GM21717 (cell line): ENCODE measurements around the gene YARS2.

Source experiments
- ATAC-seq: cut with Tn5 transposase; IDR thresholded peaks from one replicate; pipeline ENCODE4 v1.9.1; 2021; ENCODE audit warnings: mild to moderate bottlenecking, moderate library complexity; ENCODE audit not compliant: unreplicated experiment

The YARS2 gene

DNA sequence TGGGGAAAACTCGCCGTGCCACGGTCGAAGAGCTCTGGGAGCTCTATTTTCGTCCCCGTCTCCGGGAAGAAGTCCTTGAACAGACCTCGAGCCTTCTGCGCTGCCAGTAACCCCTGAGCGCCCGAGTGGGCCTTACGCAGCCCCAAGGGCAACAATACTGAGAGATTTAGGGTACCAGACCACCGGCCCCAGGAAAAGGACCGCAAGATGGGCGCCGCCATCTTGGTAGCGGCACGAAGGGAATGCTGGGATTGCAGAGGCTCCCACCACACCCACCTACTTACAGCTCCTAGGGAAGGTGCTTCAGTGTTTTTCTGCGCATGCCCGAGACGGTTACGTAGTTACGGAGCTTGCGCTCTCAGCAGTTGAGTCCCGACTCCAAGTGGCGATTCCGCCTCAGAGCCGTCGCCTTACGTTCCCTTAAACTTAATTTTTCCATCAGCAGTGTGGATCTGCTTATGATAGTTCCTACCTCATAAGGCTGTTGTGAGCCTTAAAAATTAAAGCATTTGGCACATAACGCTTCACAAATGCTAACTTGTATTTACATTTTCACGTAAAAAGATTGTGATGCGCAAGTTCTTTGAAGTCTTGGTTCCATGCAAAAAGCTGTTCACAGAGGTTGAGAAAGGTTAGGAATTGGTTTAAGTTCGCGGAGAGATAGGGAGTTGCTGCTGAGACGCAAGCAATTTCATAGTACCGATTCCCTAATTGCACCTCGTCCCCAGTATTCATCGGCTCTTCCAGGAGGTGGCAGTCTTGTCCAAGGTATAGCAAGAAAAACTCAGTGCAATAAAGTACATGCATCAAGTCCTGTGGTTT is at the start of gene YARS2:
Gene YARS2, minus strand, starts transcription at position 244 of the 822 bp plus-strand sequence. Its CDS starts 23 bp downstream, at position 221.
- ATAC-seq, result peak; percentile 90

DNA sequence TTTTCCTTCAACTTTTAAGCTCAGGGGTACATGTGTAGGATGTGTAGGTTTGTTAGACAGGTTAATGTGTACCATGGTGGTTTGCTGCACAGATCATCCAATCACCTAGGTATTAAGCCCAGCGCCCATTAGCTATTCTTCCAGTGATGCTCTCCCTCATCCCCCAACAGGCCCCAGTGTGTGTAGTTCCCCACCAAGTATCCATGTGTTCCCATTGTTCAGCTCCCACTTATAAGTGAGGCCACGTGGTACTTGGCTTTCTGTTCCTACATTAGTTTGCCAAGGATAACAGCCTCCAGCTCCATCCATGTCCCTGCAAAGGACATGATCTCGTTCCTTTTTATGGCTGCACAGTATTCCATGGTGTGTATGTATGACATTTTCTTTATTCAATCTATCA is 48.6 kb upstream of the YARS2 start:
- no peak for ATAC-seq

DNA sequence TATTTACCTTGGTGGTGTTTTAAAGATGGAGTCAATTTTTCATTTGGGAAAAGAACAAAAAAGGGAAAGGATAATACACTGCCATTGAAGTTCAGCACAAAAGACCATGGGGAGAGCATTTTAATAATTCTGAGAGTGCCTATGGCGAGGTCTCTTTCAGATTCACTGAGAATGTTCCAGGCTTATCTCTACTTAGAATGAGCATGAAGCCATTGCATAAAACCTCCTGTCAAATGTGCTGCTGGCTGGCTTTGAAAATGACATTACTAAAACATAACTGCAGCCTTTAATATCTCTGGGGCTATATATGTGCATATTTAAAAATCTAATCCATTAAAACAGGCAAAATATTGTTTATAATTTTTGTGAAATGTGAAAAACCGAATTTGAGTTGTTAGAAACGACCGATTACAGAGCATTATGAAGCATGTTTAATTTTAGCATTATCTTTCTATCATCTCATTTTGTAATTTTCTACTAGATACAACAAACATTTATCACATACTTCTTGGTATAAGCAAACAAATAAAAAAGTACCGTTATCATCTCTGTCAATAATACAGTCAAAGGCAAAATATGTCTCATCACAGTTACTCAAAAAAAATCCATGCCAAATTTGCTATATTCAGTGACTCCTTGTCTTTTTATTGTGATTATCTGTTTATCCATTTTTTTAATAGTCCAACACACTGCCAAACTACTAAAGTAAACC is 45.7 kb upstream of the YARS2 start:
- no peak for ATAC-seq

DNA sequence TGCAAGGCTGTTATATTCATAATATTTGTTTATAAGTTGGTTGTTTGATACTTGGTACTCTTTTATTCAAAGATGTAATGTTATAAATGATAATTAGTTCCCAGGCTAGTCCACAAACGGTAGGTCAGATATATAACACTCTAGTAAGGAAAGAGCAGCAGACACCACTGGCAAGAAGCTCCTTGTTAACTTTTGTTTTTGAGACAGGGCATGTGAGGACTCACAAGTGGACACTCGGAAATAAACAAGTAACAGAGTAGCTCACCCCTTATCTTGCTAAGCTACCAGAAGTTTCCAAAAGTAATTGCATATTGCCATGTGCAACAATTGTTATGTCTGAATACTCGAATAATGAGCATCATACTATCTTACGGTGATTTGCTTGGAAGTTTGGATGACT is 38.6 kb upstream of the YARS2 start:
- no peak for ATAC-seq

DNA sequence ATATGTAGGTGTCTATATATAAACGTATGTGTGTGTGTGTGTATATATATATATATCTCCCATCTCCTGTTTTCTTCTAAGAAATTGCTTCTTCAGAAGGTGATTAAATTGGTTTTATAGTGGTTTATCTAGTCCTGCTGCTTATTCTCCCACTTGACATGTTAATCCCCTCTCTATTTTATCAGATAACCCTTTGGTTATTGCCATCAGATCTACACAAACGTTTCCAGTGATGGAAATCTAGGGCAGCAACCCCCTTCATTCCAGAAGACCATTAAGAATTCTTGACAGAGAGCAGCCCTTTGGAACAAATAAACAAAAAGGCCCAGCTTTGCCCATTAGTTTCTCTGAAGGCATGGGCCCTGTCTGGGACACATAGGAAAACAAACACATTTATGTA is 34.2 kb upstream of the YARS2 start:
- no peak for ATAC-seq

DNA sequence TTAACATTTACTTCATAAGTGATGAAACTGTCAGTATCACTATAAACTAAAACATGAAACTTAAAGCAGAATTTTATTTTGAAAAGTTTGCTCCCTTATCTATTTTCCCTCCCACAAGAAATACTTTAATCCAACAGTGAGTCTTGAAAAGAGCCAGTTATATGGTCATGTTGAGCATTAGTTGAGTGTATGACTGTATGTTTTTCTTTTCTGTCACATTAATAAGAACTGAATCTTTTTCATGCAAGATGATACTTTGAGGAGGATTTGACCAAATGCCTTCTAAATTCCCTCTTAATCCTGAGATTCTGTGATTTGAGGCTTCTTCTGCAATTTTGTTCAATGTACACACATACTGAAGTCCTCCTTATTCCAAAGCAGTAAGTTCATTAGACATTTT is 33.7 kb upstream of the YARS2 start:
- ATAC-seq, result no peak

DNA sequence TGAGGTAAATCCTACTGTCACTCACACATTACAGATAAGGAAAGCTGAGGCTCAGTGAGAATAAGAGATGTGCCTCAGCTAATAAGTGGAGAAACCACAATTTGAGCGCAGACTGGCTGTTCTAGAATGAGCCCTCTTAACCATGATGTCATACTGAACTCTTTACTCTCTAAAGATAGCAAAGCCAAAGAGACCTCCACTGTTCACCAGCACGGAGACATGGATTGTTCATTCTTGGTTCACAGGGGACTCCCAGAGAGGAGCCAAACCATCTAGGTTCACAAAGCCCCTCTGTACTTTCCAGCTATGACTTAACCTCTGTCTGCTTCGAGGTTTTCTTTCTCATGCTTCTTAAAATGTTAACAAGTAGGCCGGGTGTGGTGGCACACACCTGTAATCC is 32.7 kb upstream of the YARS2 start:
- ATAC-seq, result no peak

DNA sequence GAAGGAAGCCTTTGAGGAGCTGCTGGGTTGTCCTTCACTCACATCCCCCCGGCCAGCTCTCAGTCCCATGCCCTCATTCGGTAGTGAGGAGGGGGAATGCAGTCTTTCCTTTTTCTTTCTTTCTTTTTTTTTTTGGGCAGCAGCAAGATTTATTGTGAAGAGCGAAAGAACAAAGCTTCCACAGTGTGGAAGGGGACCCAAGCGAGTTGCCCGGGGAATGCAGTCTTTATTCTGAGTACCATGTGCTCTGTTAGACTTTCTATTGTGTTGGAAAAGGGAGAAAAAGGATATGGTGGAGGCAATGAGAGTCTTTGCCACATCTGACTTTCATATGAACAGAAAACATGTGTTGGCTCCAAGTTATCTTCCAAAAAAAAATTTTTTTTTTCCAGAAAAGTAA is 29.9 kb upstream of the YARS2 start:
- ATAC-seq, result no peak

DNA sequence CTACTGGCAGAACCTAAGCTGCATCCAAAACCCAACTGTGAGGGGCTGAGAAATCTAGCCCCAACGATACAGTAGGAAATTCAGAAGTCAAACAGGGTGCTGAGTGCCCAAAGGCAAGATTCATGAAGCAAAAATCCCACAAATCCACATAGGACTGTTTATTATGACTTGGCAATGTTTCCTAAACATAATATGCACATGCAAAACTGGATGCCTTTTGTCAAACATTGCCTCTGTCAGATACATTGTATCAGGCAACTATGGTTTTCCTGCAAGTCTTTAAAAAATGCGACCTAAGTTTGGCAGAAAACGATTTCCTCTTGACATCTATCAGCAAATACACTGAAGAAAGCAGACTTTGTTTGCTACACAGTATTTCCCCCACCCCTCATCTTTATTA is 27.3 kb upstream of the YARS2 start:
- no peak for ATAC-seq

DNA sequence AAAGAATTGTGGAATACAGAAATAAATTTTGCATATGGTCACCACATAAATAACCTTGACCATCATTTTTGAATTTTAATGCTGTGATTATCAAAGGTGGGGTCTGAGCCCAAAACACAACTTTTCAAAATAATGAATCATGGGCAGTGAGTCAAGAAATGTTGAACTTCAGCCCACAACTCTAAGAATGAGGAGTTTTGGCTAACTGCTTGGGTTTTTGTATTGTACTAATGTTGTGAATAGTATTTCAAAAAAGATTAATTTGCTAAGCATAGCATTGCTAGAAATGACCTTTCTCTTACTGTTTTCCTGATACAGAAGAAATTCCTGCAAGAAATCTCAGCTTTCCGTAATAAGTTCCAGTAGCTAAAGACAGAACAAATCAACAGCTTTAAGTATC is 24.4 kb upstream of the YARS2 start:
- ATAC-seq, result no peak

DNA sequence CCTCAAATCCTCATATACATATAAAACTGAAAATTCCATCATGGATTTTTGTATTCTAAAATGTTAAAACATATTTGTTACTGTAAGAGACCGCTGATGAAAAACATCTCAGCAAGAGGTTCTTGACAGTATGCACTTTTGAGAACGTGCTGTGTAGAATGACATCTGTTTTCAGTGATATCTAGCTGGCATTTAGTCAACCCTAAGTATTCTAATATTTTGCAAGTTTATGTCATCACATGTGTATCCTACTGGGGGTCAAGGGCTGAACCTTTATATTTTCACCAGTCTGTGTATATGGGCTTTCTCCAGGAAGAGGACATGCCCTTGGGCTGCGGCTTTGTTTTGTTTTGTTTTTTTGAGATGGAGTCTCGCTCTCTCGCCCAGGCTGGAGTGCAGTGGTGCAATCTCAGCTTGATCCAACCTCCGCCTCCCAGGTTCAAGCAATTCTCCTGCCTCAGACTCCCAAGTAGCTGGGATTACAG is 22.0 kb upstream of the YARS2 start:
- no peak for ATAC-seq

DNA sequence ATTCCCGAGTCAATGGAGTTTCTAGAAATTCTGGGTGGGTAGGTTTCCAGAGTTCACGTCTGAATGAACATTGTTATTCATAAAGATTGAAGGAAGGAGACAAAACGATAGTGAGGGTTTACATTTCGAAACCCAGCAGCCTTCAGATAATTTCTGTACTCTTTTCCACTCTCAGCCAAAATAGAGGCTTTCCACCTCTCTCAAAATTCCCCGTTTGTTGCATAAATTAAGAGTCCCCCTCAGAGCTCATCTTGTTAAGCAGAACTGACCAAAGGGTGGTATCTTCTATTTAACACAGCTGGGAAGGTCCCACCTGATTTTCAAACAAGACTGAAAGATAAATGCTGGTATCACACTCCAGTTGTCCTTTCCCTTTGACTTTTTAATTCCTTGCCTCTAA is 21.5 kb upstream of the YARS2 start:
- peak; percentile 78 for ATAC-seq

DNA sequence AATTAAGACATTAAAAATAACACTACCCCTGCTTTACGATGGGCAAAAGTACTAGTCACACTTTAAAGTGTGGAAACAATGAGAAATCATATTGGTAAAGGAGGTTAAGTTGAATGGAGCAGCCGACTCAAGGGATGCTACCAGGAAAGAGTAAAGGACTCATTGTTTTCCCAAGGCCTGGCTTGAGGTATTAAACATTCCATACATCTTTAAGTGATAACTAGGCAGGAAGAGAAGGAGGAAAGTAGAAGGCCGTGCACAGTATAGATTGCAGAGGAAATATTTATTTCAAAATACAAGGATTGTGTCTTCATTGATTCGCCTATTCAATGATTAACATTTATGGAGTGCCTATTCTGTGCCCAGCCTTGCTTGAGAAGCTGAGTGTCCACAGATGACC is 20.6 kb upstream of the YARS2 start:
- ATAC-seq, result no peak

DNA sequence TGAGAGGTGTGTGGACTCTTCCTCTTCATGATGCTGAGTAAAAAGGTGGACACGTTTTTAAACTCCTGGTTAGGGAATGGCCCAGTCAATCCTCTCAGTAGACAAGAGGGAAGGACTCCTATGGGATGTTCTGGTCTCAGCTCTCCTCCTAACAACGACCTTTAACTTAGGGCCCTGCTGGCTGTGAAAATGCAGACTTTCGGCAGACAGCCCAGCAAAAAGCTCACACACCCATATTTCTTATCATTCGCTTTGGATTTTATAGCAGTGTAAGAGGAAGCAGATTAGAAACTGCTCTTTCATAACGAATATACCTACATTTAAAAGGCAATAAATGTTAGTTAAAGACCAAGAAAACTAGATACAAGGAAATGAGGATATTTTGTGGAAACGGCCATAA is 18.0 kb upstream of the YARS2 start:
- no peak for ATAC-seq

DNA sequence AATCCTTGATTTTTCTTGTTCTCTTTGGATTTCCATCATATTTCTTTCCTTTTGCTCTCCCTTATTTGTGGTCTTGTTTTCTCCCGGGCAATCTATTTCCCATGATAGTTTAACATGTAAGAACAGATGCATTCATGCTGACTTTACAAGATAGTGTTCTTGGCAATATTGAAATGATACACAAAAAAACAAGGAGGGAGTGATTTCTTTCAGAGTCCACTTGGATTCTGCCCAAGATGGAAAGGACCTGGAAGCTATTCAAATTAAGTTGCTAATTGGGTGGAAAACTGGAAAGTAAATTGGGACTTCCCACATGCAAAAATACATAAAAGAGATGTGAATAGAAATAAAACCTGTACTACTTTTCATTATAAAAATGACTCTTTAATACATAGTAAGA is 14.4 kb upstream of the YARS2 start:
- ATAC-seq, result no peak

DNA sequence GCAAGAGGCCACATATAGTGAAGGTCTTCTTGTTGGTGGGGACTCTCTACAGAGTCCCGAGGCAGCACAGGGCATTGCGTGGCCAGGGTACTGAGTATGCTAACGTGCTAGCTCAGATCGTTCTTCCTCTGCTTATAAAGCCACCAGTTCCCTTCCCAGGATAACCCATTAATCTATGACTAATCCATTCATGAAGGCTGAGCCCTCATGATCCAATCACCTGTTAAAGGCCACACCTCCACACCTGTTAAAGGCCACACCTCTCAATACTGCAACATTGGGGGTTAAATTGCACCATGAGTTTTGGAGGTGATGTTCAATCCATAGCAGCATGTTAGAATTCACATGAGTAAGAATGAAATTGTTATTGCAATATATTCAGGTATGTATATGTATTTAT is 12.8 kb upstream of the YARS2 start:
- ATAC-seq, result no peak

DNA sequence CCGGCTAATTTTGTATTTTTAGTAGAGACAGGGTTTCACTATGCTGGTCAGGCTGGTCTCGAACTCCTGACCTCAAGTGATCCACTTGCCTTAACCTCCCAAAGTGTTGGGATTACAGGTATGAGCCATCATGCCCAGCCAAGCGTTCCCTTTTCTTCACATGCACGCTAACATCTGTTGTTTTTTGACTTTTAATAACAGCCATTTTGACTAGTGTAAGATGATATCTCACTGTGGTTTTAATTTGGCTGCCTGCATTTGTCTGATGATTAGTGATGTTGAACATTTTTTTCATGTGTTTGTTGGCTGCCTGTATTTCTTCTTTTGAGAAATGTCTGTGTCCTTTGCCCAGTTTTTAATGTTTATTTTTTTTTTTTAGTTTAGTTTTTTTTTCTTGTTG is 10.2 kb upstream of the YARS2 start:
- no peak for ATAC-seq

DNA sequence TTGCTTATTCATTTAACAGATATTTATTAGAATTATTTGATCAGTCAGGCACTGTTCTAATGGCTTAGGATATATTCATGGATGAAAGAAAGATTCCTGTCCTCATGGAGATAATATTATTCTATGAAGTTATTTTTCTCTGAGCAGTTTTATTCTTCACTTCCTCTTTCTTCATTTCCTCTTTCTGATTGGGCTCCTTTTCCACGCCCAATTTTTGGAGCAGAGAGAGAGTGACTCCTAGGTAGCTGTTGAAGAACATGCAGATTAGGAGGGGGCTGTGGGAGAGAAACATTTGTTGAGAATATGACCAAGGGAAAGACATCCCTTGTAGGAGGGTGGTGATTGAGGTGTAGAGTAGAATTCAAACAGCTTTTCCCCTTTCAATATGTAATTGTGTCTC is 6.0 kb upstream of the YARS2 start:
- peak; percentile 63 for ATAC-seq

DNA sequence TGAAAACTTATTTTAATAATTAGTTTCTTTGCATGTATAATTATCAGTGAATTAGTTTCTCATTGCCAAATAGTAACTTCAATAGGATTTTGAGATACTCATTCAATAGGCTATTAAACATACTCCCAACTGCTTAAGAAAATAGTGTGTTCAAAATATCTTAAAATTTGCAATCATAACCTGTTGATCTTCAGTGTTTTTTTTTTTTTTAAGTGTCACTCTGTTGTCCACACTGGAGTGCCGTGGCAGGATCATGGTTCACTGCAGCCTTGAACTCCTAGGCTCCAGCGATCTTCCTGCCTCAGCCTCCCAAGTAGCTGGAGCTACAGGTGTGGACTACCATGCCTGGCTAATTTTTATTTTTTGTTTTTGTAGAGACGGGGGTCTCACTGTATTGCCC is 1.5 kb upstream of the YARS2 start:
- ATAC-seq, result no peak

DNA sequence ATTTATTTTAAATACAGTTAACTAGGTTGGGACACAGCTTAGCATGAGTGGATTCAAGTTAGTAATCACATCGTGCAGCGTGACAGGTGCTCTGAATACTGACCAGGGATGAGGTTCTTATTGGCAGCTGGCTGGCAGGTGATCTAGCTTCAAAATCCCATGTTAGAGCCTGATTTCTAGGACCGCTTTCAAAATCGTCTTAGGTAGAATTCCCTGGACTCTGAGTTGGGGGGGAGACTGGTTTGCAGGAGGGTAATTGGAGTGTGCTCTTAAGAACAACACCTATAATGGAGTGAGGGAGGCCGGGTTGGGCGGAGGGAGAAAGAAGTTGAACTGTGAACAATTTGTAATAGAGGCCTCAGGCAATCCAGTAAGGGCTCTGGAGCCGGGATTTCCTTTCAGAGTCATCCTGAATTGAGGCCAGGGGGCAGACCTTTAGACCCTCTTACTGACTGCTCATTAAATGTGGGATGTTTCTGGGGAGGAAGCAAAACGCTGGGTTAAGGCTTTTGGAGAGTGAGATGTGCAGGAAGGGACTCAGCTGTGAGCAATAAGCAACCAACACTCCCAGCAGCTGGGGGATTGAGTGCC is 874 bp upstream of the YARS2 start:
- ATAC-seq, result no peak

DNA sequence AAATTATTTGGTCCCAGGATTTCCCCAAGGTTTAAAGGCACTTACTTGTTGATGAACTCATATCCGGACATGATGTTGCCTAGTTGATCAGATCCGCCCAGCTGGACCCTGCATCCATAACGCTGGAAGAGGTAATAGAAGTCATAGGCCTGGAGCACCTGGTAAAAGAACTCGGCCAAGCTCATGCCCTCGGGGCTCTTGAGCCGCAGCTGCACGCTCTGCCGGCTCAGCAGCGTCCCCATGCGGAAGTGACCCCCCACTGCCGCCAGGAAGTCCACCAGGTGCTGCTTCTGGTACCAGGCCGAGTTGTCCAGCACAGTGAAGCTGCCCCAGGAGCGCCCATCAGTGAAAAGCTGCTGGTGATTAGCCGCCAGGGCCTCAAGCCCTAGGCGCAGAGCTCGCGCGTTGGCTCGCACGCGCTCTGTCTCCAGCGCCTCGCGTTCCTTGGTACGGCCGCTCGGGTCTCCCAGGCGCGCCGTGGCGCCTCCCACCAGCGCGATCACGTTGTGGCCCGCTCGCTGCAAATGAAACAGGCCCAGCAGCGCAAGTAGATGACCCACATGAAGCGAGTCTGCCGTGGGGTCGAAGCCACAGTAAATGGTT is 545 bp downstream of the YARS2 start:
- peak; percentile 68 for ATAC-seq

DNA sequence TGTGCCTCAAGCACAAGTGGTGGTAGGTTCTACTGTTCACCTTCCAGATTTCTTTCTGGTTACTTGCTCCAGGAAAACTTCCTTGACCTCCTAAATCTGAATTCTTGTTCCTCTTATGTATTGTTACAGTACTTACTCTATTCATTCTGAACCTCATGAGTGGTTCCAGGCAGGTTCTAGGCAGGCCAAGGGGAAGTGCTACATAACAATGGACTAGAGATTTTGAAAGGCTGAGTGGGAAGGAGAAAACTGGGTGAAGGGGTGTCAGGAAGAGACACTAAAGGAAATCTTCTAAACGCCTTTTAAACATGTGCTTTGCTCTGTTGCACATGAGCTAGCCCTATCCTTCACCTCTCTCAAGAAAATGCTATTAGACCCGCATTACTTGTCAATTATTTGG is 1.6 kb downstream of the YARS2 start:
- no peak for ATAC-seq
